K562 (cell line): Measurements from ENCODE around the gene RAB4B. TPM values are rescaled to one million over a fixed set of nuclear protein-coding genes. Genes with fewer than 3 reads are reported as not detected.
A peak's percentile ranks its signal among the peaks of the same experiment; 100 is the strongest.

Experiments
- BMI1 ChIP-seq: fragments of 150-350 bp; IDR thresholded peaks from 2 replicates; pipeline ENCODE4 v1.6.1; 2014; ENCODE audit warnings: low read length
- CCNT2 ChIP-seq: IDR thresholded peaks from 2 replicates; pipeline ENCODE4 v1.6.1; 2011; ENCODE audit warnings: borderline replicate concordance, low read depth, mild to moderate bottlenecking, moderate library complexity, mixed read lengths, low read length; ENCODE audit not compliant: insufficient read length; ENCODE audit errors: extremely low read depth
- CEBPB ChIP-seq: fragments of 450-650 bp; IDR thresholded peaks from 2 replicates; pipeline ENCODE4 v1.6.1; 2016; ENCODE audit warnings: missing genetic modification characterization, missing compliant biosample characterization
- CTCF ChIP-seq, 3 experiments: IDR thresholded peaks in 2 of 3; conservative IDR thresholded peaks in 1 of 3; 2 replicates each; pipeline ENCODE4 v1.5.1; 2011 to 2012; ENCODE audit warnings: low read length in 3 of 3, mild to moderate bottlenecking in 3 of 3, control low read depth in 2 of 3, improper control_type of control experiment in 1 of 3, inconsistent platforms in 1 of 3, low read depth in 1 of 3, mixed read lengths in 1 of 3, moderate library complexity in 1 of 3; ENCODE audit not compliant: insufficient read depth in 2 of 3
- FOXO4 ChIP-seq: fragments of 450-650 bp; formaldehyde crosslinking; IDR thresholded peaks from 2 replicates; pipeline ENCODE4 v1.4.0; 2020; ENCODE audit warnings: mild to moderate bottlenecking, moderate library complexity
- GMEB1 ChIP-seq: fragments of 250-450 bp; sonication (Bioruptor Pico); IDR thresholded peaks from 2 replicates; pipeline ENCODE4 v1.4.0; 2020; ENCODE audit warnings: mild to moderate bottlenecking
- HINFP ChIP-seq: fragments of 450-650 bp; conservative IDR thresholded peaks from 2 replicates; pipeline ENCODE4 v1.6.1; 2016; ENCODE audit warnings: missing genetic modification characterization, low read depth, mild to moderate bottlenecking, control low read depth, missing compliant biosample characterization
- HNRNPL ChIP-seq: fragments of 200-400 bp; formaldehyde crosslinking; IDR thresholded peaks from 2 replicates; pipeline ENCODE4 v1.6.1; 2017; ENCODE audit warnings: low read depth, mild to moderate bottlenecking, low read length
- ILK ChIP-seq: fragments of 450-650 bp; IDR thresholded peaks from 2 replicates; pipeline ENCODE4 v1.6.1; 2016; ENCODE audit warnings: missing genetic modification characterization, low read depth, mild to moderate bottlenecking, missing compliant biosample characterization, moderate library complexity, borderline replicate concordance
- KDM2B ChIP-seq: fragments of 250-450 bp; sonication (Bioruptor Pico); IDR thresholded peaks from 2 replicates; pipeline ENCODE4 v1.8.0; 2021; ENCODE audit warnings: mild to moderate bottlenecking, moderate library complexity
- NRF1 ChIP-seq, 2 experiments: fragments of 450-650 bp; IDR thresholded peaks in 1 of 2; conservative IDR thresholded peaks in 1 of 2; 2 replicates each; pipeline ENCODE4 v1.6.1; 2014; ENCODE audit warnings: mild to moderate bottlenecking in 2 of 2
- TGIF2 ChIP-seq: sonication (generic); formaldehyde crosslinking; IDR thresholded peaks from 2 replicates; pipeline ENCODE4 v1.8.1; 2022; ENCODE audit warnings: mild to moderate bottlenecking, missing genetic modification reagents, moderate library complexity
- THAP12 ChIP-seq: fragments of 250-450 bp; sonication (Bioruptor Pico); IDR thresholded peaks from 2 replicates; pipeline ENCODE4 v1.9.0; 2021; ENCODE audit warnings: mild to moderate bottlenecking, inconsistent platforms
- ZNF280A ChIP-seq: fragments of 450-650 bp; IDR thresholded peaks from 2 replicates; pipeline ENCODE4 v1.6.1; 2018; ENCODE audit warnings: mild to moderate bottlenecking, low read depth; ENCODE audit not compliant: partially characterized antibody
- ZNF785 ChIP-seq: fragments of 250-450 bp; sonication (Bioruptor Pico); IDR thresholded peaks from 2 replicates; pipeline ENCODE4 v1.4.0; 2020; ENCODE audit warnings: mild to moderate bottlenecking
- polyA plus RNA-seq, 8 experiments: library from polyadenylated mRNA; depleted of rRNA in 4 of 8; stranded (reverse) in 5 of 8; unstranded in 3 of 8; fragments of >200 nt; fragmentation: Nextera tagmentation in 2 of 8; fragmentation: Illumina TruSeq in 1 of 8; extraction: Ambion mirVana in 2 of 8; extraction: Trizol in 1 of 8; gene quantifications; 2 replicates each; pipeline versions ENCODE4 v1.2.1 to v1.2.3, GENCODE V29; 2011 to 2014; ENCODE audit warnings: inconsistent platforms in 1 of 8, missing spikeins in 1 of 8
- total RNA-seq, 7 experiments: library from RNA; depleted of rRNA in 6 of 7; stranded (reverse); fragments of >200 nt in 6 of 7; fragmentation: Illumina TruSeq in 2 of 7; extraction: Trizol in 2 of 7; gene quantifications; 2 replicates each; pipeline versions ENCODE4 v1.2.1 to v1.2.3, GENCODE V29; 2011 to 2021; ENCODE audit warnings: low replicate concordance in 1 of 7

RAB4B gene
- total and polyA plus RNA-seq, 9 of the 15 experiments (the other 6 are each of a cell fraction or from before 2014, with no cell fraction given), result 0.28 to 20.4 (median 9.0) TPM

GRCh38 chr19:40777937-40778705, at the start of gene RAB4B (continued):
- TF ChIP-seq GMEB1 (CRISPR knock-in tag) (0 out of 2 replicates have a peak, but pooled peaks have one; percentile 36), CEBPB (no peak), HINFP (tag) (no peak), FOXO4 (CRISPR knock-in tag) (no peak), CTCF (IDR thresholded peaks at IDR 0.05 in 2 of 3, conservative IDR thresholded peaks at IDR 0.05 in 1 of 3; ENCODE audit: insufficient read depth in 2 of 3, low read depth in 1 of 3, low read length in 3 of 3) (no peak), CCNT2 (peak; percentile 75), ZNF785 (CRISPR knock-in tag) (no peak), BMI1 (no peak), HNRNPL (no peak), KDM2B (no peak), TGIF2 (no peak), ILK (no peak), NRF1 (conservative IDR thresholded peaks at IDR 0.05 in 1 of 2, IDR thresholded peaks at IDR 0.05 in 1 of 2) (peak; percentile 74 to 80), THAP12 (CRISPR knock-in tag) (0 out of 2 replicates have a peak, but pooled peaks have one; percentile 34), ZNF280A (no peak)
